ENCODE data around the gene CD59. TPM values are rescaled to one million over a fixed set of nuclear protein-coding genes. Genes with fewer than 3 reads are reported as not detected.
A peak's percentile ranks its signal among the peaks of the same experiment; 100 is the strongest.

CD59 gene
- total and polyA plus RNA-seq, 2 of the 13 experiments (the other 11 are each of a cell fraction or from before 2014, with no cell fraction given), result 127 to 289 TPM

DNA sequence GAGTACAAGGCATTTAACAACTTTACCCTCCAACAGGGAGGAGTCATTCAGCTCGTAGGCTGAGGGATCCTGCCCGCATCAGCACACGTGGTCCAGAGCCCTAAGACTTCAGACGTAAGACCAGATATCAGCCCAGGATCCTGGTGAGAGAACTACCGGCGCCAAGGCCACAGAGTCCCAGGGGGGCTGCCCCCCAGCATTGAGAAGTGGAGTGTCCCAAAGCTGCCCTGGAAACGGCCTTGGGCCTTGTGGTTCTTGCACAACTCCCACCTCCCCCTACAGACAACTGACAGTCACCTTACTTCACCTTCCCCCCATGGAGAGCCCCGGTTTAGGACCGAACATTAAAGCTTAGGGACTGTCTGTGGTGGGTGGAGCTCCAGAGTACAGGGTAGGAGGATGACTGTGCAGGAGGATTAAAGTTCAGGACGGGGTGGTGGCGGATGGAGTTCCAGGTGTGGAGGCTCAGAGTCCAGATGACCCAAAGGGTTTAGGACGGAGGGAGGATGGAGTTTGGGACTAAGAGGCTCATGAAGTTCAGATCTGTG, 36.6 kb downstream of the CD59 start (continued):
- TF ChIP-seq, protein P1, sequence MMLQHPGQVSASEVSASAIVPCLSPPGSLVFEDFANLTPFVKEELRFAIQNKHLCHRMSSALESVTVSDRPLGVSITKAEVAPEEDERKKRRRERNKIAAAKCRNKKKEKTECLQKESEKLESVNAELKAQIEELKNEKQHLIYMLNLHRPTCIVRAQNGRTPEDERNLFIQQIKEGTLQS (CRISPR knock-in tag; IDR thresholded peaks at IDR 0.05), result no peak
- TF ChIP-seq ZNF343 (CRISPR knock-in tag; IDR thresholded peaks at IDR 0.05), result no peak
- TF ChIP-seq ISX (CRISPR knock-in tag; conservative IDR thresholded peaks at IDR 0.05), result no peak
- TF ChIP-seq SOX5 (CRISPR knock-in tag; IDR thresholded peaks at IDR 0.05; ENCODE audit: borderline replicate concordance), result peak; percentile 58
- no peak for TF ChIP-seq ZZZ3 (CRISPR knock-in tag; IDR thresholded peaks at IDR 0.05; ENCODE audit: borderline replicate concordance)
- TF ChIP-seq, protein P2, sequence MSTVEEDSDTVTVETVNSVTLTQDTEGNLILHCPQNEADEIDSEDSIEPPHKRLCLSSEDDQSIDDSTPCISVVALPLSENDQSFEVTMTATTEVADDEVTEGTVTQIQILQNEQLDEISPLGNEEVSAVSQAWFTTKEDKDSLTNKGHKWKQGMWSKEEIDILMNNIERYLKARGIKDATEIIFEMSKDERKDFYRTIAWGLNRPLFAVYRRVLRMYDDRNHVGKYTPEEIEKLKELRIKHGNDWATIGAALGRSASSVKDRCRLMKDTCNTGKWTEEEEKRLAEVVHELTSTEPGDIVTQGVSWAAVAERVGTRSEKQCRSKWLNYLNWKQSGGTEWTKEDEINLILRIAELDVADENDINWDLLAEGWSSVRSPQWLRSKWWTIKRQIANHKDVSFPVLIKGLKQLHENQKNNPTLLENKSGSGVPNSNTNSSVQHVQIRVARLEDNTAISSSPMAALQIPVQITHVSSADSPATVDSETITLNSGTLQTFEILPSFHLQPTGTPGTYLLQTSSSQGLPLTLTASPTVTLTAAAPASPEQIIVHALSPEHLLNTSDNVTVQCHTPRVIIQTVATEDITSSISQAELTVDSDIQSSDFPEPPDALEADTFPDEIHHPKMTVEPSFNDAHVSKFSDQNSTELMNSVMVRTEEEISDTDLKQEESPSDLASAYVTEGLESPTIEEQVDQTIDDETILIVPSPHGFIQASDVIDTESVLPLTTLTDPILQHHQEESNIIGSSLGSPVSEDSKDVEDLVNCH (CRISPR knock-in tag; IDR thresholded peaks at IDR 0.05), result no peak
- no peak for TF ChIP-seq THYN1 (CRISPR knock-in tag; IDR thresholded peaks at IDR 0.05; ENCODE audit: borderline replicate concordance, low read depth)
- 0 out of 2 replicates have a peak, but pooled peaks have one; percentile 56 for TF ChIP-seq ZNF616 (CRISPR knock-in tag; IDR thresholded peaks at IDR 0.05; ENCODE audit: low read depth)
- TF ChIP-seq, protein P3, sequence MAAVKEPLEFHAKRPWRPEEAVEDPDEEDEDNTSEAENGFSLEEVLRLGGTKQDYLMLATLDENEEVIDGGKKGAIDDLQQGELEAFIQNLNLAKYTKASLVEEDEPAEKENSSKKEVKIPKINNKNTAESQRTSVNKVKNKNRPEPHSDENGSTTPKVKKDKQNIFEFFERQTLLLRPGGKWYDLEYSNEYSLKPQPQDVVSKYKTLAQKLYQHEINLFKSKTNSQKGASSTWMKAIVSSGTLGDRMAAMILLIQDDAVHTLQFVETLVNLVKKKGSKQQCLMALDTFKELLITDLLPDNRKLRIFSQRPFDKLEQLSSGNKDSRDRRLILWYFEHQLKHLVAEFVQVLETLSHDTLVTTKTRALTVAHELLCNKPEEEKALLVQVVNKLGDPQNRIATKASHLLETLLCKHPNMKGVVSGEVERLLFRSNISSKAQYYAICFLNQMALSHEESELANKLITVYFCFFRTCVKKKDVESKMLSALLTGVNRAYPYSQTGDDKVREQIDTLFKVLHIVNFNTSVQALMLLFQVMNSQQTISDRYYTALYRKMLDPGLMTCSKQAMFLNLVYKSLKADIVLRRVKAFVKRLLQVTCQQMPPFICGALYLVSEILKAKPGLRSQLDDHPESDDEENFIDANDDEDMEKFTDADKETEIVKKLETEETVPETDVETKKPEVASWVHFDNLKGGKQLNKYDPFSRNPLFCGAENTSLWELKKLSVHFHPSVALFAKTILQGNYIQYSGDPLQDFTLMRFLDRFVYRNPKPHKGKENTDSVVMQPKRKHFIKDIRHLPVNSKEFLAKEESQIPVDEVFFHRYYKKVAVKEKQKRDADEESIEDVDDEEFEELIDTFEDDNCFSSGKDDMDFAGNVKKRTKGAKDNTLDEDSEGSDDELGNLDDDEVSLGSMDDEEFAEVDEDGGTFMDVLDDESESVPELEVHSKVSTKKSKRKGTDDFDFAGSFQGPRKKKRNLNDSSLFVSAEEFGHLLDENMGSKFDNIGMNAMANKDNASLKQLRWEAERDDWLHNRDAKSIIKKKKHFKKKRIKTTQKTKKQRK (IDR thresholded peaks at IDR 0.05; ENCODE audit: low read length), result no peak
- peak; percentile 91 for TF ChIP-seq HIVEP1 (CRISPR knock-in tag; IDR thresholded peaks at IDR 0.05)
- TF ChIP-seq SMYD3 (CRISPR knock-in tag; IDR thresholded peaks at IDR 0.05), result no peak
- no peak for TF ChIP-seq ZNF260 (CRISPR knock-in tag; IDR thresholded peaks at IDR 0.05; ENCODE audit: borderline replicate concordance, low read depth)
- TF ChIP-seq, protein P4, sequence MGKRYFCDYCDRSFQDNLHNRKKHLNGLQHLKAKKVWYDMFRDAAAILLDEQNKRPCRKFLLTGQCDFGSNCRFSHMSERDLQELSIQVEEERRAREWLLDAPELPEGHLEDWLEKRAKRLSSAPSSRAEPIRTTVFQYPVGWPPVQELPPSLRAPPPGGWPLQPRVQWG (CRISPR knock-in tag; IDR thresholded peaks at IDR 0.05; ENCODE audit: borderline replicate concordance, low read depth), result no peak
- TF ChIP-seq ZNF329 (CRISPR knock-in tag; IDR thresholded peaks at IDR 0.05; ENCODE audit: low read depth), result no peak
- peak; percentile 69; the same call in 1 of the 2 replicates for TF ChIP-seq ZNF335 (CRISPR knock-in tag; IDR thresholded peaks at IDR 0.05)
- no peak for TF ChIP-seq KLF13 (CRISPR knock-in tag; IDR thresholded peaks at IDR 0.05)
- no peak for TF ChIP-seq ZNF619 (CRISPR knock-in tag; IDR thresholded peaks at IDR 0.05)
- TF ChIP-seq, protein P5, sequence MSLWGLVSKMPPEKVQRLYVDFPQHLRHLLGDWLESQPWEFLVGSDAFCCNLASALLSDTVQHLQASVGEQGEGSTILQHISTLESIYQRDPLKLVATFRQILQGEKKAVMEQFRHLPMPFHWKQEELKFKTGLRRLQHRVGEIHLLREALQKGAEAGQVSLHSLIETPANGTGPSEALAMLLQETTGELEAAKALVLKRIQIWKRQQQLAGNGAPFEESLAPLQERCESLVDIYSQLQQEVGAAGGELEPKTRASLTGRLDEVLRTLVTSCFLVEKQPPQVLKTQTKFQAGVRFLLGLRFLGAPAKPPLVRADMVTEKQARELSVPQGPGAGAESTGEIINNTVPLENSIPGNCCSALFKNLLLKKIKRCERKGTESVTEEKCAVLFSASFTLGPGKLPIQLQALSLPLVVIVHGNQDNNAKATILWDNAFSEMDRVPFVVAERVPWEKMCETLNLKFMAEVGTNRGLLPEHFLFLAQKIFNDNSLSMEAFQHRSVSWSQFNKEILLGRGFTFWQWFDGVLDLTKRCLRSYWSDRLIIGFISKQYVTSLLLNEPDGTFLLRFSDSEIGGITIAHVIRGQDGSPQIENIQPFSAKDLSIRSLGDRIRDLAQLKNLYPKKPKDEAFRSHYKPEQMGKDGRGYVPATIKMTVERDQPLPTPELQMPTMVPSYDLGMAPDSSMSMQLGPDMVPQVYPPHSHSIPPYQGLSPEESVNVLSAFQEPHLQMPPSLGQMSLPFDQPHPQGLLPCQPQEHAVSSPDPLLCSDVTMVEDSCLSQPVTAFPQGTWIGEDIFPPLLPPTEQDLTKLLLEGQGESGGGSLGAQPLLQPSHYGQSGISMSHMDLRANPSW (CRISPR knock-in tag; IDR thresholded peaks at IDR 0.05; ENCODE audit: borderline replicate concordance), result no peak
- TF ChIP-seq ZNF777 (CRISPR knock-in tag; IDR thresholded peaks at IDR 0.05), result peak; percentile 51; the same call in 1 of the 2 replicates

Data from HepG2 (cell line).